HepG2 (cell line): ENCODE measurements around the gene FAM3C. TPM values are rescaled to one million over a fixed set of nuclear protein-coding genes. Genes with fewer than 3 reads are reported as not detected.

ENCODE experiments used
- ATF3 ChIP-seq: sonication (generic); formaldehyde crosslinking; IDR thresholded peaks from 2 replicates; pipeline ENCODE4 v1.4.0; 2020; ENCODE audit warnings: missing genetic modification reagents
- FOXK2 ChIP-seq: fragments of 450-650 bp; IDR thresholded peaks from 2 replicates; pipeline ENCODE4 v1.6.1; 2016
- GLI4 ChIP-seq: sonication (generic); formaldehyde crosslinking; IDR thresholded peaks from 2 replicates; pipeline ENCODE4 v1.5.1; 2020; ENCODE audit warnings: missing genetic modification reagents, mild to moderate bottlenecking, moderate library complexity, borderline replicate concordance
- HOMEZ ChIP-seq: IDR thresholded peaks from 2 replicates; pipeline ENCODE4 v1.6.1; 2016; ENCODE audit warnings: low read depth
- MIXL1 ChIP-seq: IDR thresholded peaks from 2 replicates; pipeline ENCODE4 v1.6.1; 2016
- MXD4 ChIP-seq: IDR thresholded peaks from 2 replicates; pipeline ENCODE4 v1.6.1; 2016; ENCODE audit warnings: mild to moderate bottlenecking, missing biosample characterization, missing genetic modification reagents
- NFATC3 ChIP-seq: sonication (generic); formaldehyde crosslinking; IDR thresholded peaks from 2 replicates; pipeline ENCODE4 v1.5.1; 2020; ENCODE audit warnings: mild to moderate bottlenecking, missing genetic modification reagents
- SAFB2 ChIP-seq: sonication (generic); formaldehyde crosslinking; IDR thresholded peaks from 2 replicates; pipeline ENCODE4 v1.5.1; 2020; ENCODE audit warnings: missing genetic modification reagents, low read depth, mild to moderate bottlenecking, borderline replicate concordance
- ZNF441 ChIP-seq: sonication (generic); formaldehyde crosslinking; IDR thresholded peaks from 2 replicates; pipeline ENCODE4 v1.7.0; 2021; ENCODE audit warnings: missing genetic modification reagents, borderline replicate concordance
- ZNF577 ChIP-seq: sonication (generic); formaldehyde crosslinking; IDR thresholded peaks from 2 replicates; pipeline ENCODE4 v1.4.0; 2020; ENCODE audit warnings: mild to moderate bottlenecking, low read depth, missing genetic modification reagents, borderline replicate concordance
- polyA plus RNA-seq, 8 experiments: library from polyadenylated mRNA; depleted of rRNA in 3 of 8; stranded (reverse) in 7 of 8; unstranded in 1 of 8; fragments of >200 nt; fragmentation: Illumina TruSeq in 4 of 8; extraction: Trizol in 4 of 8; gene quantifications; 2 replicates each; pipeline versions ENCODE4 v1.2.1 to v1.2.3, GENCODE V29; 2011 to 2016; ENCODE audit warnings: low read depth in 4 of 8, missing spikeins in 1 of 8, mixed read lengths in 1 of 8; ENCODE audit not compliant: insufficient read depth in 1 of 8
- total RNA-seq, 5 experiments: library from RNA; depleted of rRNA; stranded (reverse); fragments of >200 nt; fragmentation: Illumina TruSeq; extraction: Trizol; gene quantifications; 2 replicates each; pipeline ENCODE4 v1.2.3, GENCODE V29; 2016; ENCODE audit warnings: low read depth in 1 of 5
- TF ChIP-seq, protein P1 (sequence below): IDR thresholded peaks from 2 replicates; pipeline ENCODE4 v1.6.1; 2016; ENCODE audit warnings: low read depth, missing genetic modification reagents, missing compliant biosample characterization
- TF ChIP-seq, protein P2 (sequence below): IDR thresholded peaks from 2 replicates; pipeline ENCODE4 v1.6.1; 2018; ENCODE audit warnings: missing genetic modification reagents, mild to moderate bottlenecking, missing compliant biosample characterization
- TF ChIP-seq, protein P3 (sequence below): sonication (generic); formaldehyde crosslinking; IDR thresholded peaks from 2 replicates; pipeline ENCODE4 v1.4.0; 2020; ENCODE audit warnings: missing genetic modification reagents, borderline replicate concordance

The FAM3C gene
- total and polyA plus RNA-seq, 2 of the 13 experiments (the other 11 are each of a cell fraction or from before 2014, with no cell fraction given), result 14.6 to 16.0 TPM

- TF ChIP-seq, protein P1, sequence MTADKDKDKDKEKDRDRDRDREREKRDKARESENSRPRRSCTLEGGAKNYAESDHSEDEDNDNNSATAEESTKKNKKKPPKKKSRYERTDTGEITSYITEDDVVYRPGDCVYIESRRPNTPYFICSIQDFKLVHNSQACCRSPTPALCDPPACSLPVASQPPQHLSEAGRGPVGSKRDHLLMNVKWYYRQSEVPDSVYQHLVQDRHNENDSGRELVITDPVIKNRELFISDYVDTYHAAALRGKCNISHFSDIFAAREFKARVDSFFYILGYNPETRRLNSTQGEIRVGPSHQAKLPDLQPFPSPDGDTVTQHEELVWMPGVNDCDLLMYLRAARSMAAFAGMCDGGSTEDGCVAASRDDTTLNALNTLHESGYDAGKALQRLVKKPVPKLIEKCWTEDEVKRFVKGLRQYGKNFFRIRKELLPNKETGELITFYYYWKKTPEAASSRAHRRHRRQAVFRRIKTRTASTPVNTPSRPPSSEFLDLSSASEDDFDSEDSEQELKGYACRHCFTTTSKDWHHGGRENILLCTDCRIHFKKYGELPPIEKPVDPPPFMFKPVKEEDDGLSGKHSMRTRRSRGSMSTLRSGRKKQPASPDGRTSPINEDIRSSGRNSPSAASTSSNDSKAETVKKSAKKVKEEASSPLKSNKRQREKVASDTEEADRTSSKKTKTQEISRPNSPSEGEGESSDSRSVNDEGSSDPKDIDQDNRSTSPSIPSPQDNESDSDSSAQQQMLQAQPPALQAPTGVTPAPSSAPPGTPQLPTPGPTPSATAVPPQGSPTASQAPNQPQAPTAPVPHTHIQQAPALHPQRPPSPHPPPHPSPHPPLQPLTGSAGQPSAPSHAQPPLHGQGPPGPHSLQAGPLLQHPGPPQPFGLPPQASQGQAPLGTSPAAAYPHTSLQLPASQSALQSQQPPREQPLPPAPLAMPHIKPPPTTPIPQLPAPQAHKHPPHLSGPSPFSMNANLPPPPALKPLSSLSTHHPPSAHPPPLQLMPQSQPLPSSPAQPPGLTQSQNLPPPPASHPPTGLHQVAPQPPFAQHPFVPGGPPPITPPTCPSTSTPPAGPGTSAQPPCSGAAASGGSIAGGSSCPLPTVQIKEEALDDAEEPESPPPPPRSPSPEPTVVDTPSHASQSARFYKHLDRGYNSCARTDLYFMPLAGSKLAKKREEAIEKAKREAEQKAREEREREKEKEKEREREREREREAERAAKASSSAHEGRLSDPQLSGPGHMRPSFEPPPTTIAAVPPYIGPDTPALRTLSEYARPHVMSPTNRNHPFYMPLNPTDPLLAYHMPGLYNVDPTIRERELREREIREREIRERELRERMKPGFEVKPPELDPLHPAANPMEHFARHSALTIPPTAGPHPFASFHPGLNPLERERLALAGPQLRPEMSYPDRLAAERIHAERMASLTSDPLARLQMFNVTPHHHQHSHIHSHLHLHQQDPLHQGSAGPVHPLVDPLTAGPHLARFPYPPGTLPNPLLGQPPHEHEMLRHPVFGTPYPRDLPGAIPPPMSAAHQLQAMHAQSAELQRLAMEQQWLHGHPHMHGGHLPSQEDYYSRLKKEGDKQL, result no peak
- peak; percentile 76 for TF ChIP-seq HOMEZ (CRISPR knock-in tag)
- TF ChIP-seq MIXL1, result 0 out of 2 replicates have a peak, but pooled peaks have one; percentile 52
- 0 out of 2 replicates have a peak, but pooled peaks have one; percentile 6 for TF ChIP-seq ATF3 (CRISPR knock-in tag)
- TF ChIP-seq ZNF577 (CRISPR knock-in tag), result no peak
- peak; percentile 94 for TF ChIP-seq MXD4 (CRISPR knock-in tag)
- TF ChIP-seq ZNF441 (CRISPR knock-in tag), result peak; percentile 77
- TF ChIP-seq, protein P2, sequence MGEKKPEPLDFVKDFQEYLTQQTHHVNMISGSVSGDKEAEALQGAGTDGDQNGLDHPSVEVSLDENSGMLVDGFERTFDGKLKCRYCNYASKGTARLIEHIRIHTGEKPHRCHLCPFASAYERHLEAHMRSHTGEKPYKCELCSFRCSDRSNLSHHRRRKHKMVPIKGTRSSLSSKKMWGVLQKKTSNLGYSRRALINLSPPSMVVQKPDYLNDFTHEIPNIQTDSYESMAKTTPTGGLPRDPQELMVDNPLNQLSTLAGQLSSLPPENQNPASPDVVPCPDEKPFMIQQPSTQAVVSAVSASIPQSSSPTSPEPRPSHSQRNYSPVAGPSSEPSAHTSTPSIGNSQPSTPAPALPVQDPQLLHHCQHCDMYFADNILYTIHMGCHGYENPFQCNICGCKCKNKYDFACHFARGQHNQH (CRISPR knock-in tag), result peak; percentile 85; the same call in 1 of the 2 replicates
- TF ChIP-seq FOXK2, result no peak
- peak; percentile 84; the same call in 1 of the 2 replicates for TF ChIP-seq SAFB2
- 0 out of 2 replicates have a peak, but pooled peaks have one; percentile 88 for TF ChIP-seq GLI4 (CRISPR knock-in tag)
- TF ChIP-seq, protein P3, sequence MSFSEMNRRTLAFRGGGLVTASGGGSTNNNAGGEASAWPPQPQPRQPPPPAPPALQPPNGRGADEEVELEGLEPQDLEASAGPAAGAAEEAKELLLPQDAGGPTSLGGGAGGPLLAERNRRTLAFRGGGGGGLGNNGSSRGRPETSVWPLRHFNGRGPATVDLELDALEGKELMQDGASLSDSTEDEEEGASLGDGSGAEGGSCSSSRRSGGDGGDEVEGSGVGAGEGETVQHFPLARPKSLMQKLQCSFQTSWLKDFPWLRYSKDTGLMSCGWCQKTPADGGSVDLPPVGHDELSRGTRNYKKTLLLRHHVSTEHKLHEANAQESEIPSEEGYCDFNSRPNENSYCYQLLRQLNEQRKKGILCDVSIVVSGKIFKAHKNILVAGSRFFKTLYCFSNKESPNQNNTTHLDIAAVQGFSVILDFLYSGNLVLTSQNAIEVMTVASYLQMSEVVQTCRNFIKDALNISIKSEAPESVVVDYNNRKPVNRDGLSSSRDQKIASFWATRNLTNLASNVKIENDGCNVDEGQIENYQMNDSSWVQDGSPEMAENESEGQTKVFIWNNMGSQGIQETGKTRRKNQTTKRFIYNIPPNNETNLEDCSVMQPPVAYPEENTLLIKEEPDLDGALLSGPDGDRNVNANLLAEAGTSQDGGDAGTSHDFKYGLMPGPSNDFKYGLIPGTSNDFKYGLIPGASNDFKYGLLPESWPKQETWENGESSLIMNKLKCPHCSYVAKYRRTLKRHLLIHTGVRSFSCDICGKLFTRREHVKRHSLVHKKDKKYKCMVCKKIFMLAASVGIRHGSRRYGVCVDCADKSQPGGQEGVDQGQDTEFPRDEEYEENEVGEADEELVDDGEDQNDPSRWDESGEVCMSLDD, result peak; percentile 9; the same call in 1 of the 2 replicates
- TF ChIP-seq NFATC3 (CRISPR knock-in tag), result no peak
Observed at GRCh38 chr7:121395961-121396757, at the start of gene FAM3C (continued).
